HG03139 (cell line): Measurements from ENCODE around the gene RPUSD4.

Experiments used
- ATAC-seq: cut with Tn5 transposase; IDR thresholded peaks from one replicate; pipeline ENCODE4 v1.9.1; 2021; ENCODE audit not compliant: unreplicated experiment

Gene RPUSD4

GRCh38 chr11:126212089-126212660 lies 725 bp upstream of the RPUSD4 start:
- no peak for ATAC-seq

GRCh38 chr11:126210871-126211235 lies 597 bp downstream of the RPUSD4 start:
- ATAC-seq, result no peak

GRCh38 chr11:126207896-126208295 lies 3.6 kb downstream of the RPUSD4 start:
- ATAC-seq, result no peak

- no peak for ATAC-seq
These were observed 6.1 kb downstream of the RPUSD4 start for GRCh38 chr11:126205359-126205758.

GRCh38 chr11:126202646-126203359 lies 8.6 kb downstream of the RPUSD4 start:
- ATAC-seq, result no peak

GRCh38 chr11:126198648-126199047 lies 12.8 kb downstream of the RPUSD4 start:
- no peak for ATAC-seq

- ATAC-seq, result no peak
These were observed 14.0 kb downstream of the RPUSD4 start for GRCh38 chr11:126197277-126197939.

GRCh38 chr11:126195119-126195518 lies 16.3 kb downstream of the RPUSD4 start:
- no peak for ATAC-seq

GRCh38 chr11:126194121-126194543 lies 17.3 kb downstream of the RPUSD4 start:
- no peak for ATAC-seq

GRCh38 chr11:126193038-126193478 lies 18.4 kb downstream of the RPUSD4 start:
- ATAC-seq, result no peak

- no peak for ATAC-seq
These were observed 19.1 kb downstream of the RPUSD4 start for GRCh38 chr11:126192361-126192760.

GRCh38 chr11:126191379-126192073 lies 19.9 kb downstream of the RPUSD4 start:
- ATAC-seq, result no peak

- ATAC-seq, result no peak
These were observed 20.7 kb downstream of the RPUSD4 start for GRCh38 chr11:126190792-126191191.

GRCh38 chr11:126189109-126189929 lies 22.1 kb downstream of the RPUSD4 start:
- ATAC-seq, result no peak

GRCh38 chr11:126188332-126189108 lies 22.9 kb downstream of the RPUSD4 start:
- peak; percentile 78 for ATAC-seq

- no peak for ATAC-seq
These were observed 24.5 kb downstream of the RPUSD4 start for GRCh38 chr11:126186708-126187529.

- no peak for ATAC-seq
These were observed 25.3 kb downstream of the RPUSD4 start for GRCh38 chr11:126186025-126186698.

GRCh38 chr11:126185259-126186024 lies 26.0 kb downstream of the RPUSD4 start:
- ATAC-seq, result no peak
